ENCODE data around the gene PLCD4. TPM values are rescaled to one million over a fixed set of nuclear protein-coding genes. Genes with fewer than 3 reads are reported as not detected.

Gene PLCD4
- 1 to 10 TPM; 4.3 to 5.4 TPM for polyA plus RNA-seq

DNA sequence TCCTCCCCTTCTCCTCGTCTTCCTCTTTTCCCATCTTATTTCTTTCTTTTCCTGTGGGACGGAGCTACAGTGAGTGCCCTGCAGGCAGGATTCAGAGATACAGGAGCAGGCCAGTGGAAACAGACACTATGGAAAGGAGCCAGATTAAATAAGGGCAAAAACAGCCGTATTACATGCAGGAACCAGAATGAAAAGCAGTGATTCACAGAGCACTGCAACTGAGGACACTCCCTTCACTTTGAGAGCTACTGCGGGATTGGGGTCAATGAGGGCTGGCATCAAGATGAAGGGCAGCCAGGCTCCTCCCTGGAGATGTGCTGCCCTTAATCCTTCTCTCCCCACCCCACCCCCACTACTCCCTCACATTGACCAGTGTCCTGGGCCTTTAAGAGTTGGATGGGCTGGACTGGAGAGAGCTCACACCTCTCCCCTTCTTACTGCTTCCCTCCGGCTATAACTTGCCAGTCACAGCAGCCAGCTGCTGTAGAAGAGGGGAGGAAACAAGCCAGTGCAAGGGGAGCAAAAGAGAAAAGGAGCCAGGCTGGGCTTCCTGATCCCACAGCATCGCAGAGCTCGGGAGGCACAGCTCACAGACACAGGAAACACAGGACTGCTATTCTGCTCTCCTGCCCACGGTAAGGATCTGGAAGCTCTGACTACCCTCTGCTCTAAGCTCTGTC lies at the start of gene PLCD4:
Gene PLCD4 (plus strand): TSS at position 464 of the 680 bp plus-strand sequence. CDS start 7,841 bp downstream, outside the sequence.
- peak within 1 kb of the TSS; percentile 4 to 38 for H3K4me3 ChIP-seq (ENCODE audit: low read depth in 1 of 2, low read length in 2 of 2)
- no peaks in the 10 kb centered on the region for H3K27me3 ChIP-seq (ENCODE audit: control insufficient read depth in 1 of 2, insufficient read depth in 2 of 2, low read length in 2 of 2)
- WGBS, 2 donors: 9 to 13% methylated on average over 8 of the region's 8 CpGs
- H3K27ac ChIP-seq (ENCODE audit: low read depth in 2 of 2, low read length in 1 of 2): peak within 1 kb of the TSS; percentile 39 to 66
- H3K4me1 ChIP-seq (ENCODE audit: control insufficient read depth in 2 of 2, insufficient read depth in 2 of 2, low read length in 1 of 2): no peaks in the 10 kb centered on the region
- H3K36me3 ChIP-seq (ENCODE audit: control insufficient read depth in 2 of 2, insufficient read depth in 2 of 2, low read length in 1 of 2): no peaks in the 10 kb centered on the region
- H3K9me3 ChIP-seq (ENCODE audit: control insufficient read depth in 2 of 2, insufficient read depth in 1 of 2, low read depth in 1 of 2, low read length in 1 of 2): peaks cover 0 to 4% of the 10 kb centered on the region in 2 donors

DNA sequence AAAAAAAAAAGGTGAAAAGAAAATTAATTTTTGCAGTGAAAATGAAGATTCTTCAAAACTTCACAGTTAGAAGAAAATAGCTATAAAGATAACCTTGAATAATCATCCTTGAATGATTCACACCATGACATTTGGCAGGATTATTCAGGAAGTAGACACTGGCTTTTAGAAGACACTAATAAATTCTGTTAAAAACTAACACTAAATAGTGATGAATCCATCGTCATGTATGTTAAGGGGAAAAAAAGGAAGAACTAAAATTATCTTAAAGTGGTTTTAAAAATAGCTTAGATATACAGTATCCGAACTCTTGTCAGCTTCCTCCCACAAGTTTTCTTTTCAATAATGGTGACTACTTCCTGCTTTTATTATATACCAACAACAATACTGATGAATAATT lies 49.8 kb upstream of the PLCD4 start:
- no peak overlapping the region for H3K27ac ChIP-seq (ENCODE audit: low read depth in 2 of 2, low read length in 1 of 2)
- H3K36me3 ChIP-seq (ENCODE audit: control insufficient read depth in 2 of 2, insufficient read depth in 2 of 2, low read length in 1 of 2): peaks cover 0 to 5% of the 10 kb centered on the region in 2 donors
- 56 to 81% methylated on average over 2 of the region's 2 CpGs for WGBS, 2 donors

DNA sequence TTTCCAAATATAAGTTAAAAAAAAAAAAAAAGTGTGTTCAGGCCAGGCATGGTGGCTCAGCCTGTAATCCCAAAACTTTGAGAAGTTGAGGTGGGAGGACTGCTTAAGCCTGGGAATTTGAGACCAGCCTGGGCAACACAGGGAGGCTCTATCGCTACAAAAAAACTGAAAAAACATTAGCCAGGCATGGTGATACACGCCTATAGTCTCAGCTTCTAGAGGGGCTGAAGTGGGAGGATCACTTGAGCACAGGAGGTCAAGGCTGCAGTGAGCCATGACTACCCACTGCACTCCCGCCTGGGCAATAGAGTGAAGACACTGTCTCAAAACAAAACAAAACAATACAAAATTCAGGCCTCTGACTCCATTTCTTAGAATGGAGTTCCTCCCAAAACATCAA lies 48.7 kb upstream of the PLCD4 start:
- Histone ChIP-seq H3K9me3 (ENCODE audit: control insufficient read depth in 2 of 2, insufficient read depth in 1 of 2, low read depth in 1 of 2, low read length in 1 of 2) (no peaks in the 10 kb centered on the region), H3K4me1 (ENCODE audit: control insufficient read depth in 2 of 2, insufficient read depth in 2 of 2, low read length in 1 of 2) (no peaks in the 10 kb centered on the region), H3K27ac (ENCODE audit: low read depth in 2 of 2, low read length in 1 of 2) (no peak overlapping the region), H3K4me3 (ENCODE audit: low read depth in 1 of 2, low read length in 2 of 2) (no peak overlapping the region), H3K36me3 (ENCODE audit: control insufficient read depth in 2 of 2, insufficient read depth in 2 of 2, low read length in 1 of 2) (peaks cover 0 to 5% of the 10 kb centered on the region in 2 donors), H3K27me3 (ENCODE audit: control insufficient read depth in 1 of 2, insufficient read depth in 2 of 2, low read length in 2 of 2) (no peaks in the 10 kb centered on the region)
- 91 to 94% methylated on average over 3 of the region's 3 CpGs for WGBS, 2 donors

More for the DNA sequence above, 49.8 kb upstream of the PLCD4 start:
- Histone ChIP-seq H3K9me3 (ENCODE audit: control insufficient read depth in 2 of 2, insufficient read depth in 1 of 2, low read depth in 1 of 2, low read length in 1 of 2) (no peaks in the 10 kb centered on the region), H3K4me1 (ENCODE audit: control insufficient read depth in 2 of 2, insufficient read depth in 2 of 2, low read length in 1 of 2) (no peaks in the 10 kb centered on the region), H3K4me3 (ENCODE audit: low read depth in 1 of 2, low read length in 2 of 2) (no peak overlapping the region), H3K27me3 (ENCODE audit: control insufficient read depth in 1 of 2, insufficient read depth in 2 of 2, low read length in 2 of 2) (no peaks in the 10 kb centered on the region)

DNA sequence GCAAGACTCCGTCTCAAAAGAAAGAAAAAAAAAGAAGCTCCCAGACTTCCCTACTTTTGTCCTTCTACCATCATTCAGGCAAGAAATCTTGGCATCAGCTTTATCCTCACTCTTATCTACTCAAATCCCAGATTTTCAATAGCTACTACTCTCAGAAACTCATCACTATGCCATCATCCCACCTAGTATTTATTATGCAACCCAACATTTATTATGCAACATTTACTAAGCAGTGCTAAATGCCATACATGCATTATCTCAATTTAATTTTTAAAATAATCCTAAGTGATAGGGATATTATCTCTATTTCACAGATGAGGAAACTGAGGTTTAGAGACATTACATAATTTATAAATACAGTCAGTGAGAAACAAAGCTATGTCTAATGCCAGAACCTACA lies 43.6 kb upstream of the PLCD4 start:
- 93 to 100% methylated on average over 1 of the region's 1 CpG for WGBS, 2 donors
- Histone ChIP-seq H3K36me3 (ENCODE audit: control insufficient read depth in 2 of 2, insufficient read depth in 2 of 2, low read length in 1 of 2) (no peaks in the 10 kb centered on the region), H3K27ac (ENCODE audit: low read depth in 2 of 2, low read length in 1 of 2) (no peak overlapping the region), H3K27me3 (ENCODE audit: control insufficient read depth in 1 of 2, insufficient read depth in 2 of 2, low read length in 2 of 2) (no peaks in the 10 kb centered on the region), H3K4me1 (ENCODE audit: control insufficient read depth in 2 of 2, insufficient read depth in 2 of 2, low read length in 1 of 2) (peaks cover 0 to 3% of the 10 kb centered on the region in 2 donors), H3K4me3 (ENCODE audit: low read depth in 1 of 2, low read length in 2 of 2) (no peak overlapping the region), H3K9me3 (ENCODE audit: control insufficient read depth in 2 of 2, insufficient read depth in 1 of 2, low read depth in 1 of 2, low read length in 1 of 2) (no peaks in the 10 kb centered on the region)

DNA sequence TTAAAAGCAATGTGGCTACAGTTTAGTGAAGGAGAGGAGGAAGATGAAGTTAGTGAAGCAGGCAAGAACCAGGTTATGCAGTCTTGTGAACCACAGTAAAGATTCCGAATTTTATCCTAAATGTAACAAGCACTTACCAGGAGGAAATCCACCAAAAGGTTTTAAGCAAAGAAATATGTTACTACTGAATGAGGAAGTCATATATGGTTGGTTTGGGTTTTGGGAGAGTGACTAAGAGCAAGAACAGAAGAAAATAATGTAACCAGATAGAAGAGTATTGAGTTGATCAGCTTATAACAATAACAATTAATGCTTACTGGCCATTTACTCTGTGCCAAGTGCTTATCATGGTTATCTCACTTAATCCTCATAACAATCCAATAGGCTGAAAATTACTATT lies 41.4 kb upstream of the PLCD4 start:
- Histone ChIP-seq H3K27me3 (ENCODE audit: control insufficient read depth in 1 of 2, insufficient read depth in 2 of 2, low read length in 2 of 2) (no peaks in the 10 kb centered on the region), H3K27ac (ENCODE audit: low read depth in 2 of 2, low read length in 1 of 2) (no peak overlapping the region), H3K4me3 (ENCODE audit: low read depth in 1 of 2, low read length in 2 of 2) (no peak overlapping the region), H3K9me3 (ENCODE audit: control insufficient read depth in 2 of 2, insufficient read depth in 1 of 2, low read depth in 1 of 2, low read length in 1 of 2) (no peaks in the 10 kb centered on the region), H3K36me3 (ENCODE audit: control insufficient read depth in 2 of 2, insufficient read depth in 2 of 2, low read length in 1 of 2) (no peaks in the 10 kb centered on the region), H3K4me1 (ENCODE audit: control insufficient read depth in 2 of 2, insufficient read depth in 2 of 2, low read length in 1 of 2) (peaks cover 0 to 3% of the 10 kb centered on the region in 2 donors)
- WGBS, 2 donors: 75 to 91% methylated on average over 1 of the region's 1 CpG

DNA sequence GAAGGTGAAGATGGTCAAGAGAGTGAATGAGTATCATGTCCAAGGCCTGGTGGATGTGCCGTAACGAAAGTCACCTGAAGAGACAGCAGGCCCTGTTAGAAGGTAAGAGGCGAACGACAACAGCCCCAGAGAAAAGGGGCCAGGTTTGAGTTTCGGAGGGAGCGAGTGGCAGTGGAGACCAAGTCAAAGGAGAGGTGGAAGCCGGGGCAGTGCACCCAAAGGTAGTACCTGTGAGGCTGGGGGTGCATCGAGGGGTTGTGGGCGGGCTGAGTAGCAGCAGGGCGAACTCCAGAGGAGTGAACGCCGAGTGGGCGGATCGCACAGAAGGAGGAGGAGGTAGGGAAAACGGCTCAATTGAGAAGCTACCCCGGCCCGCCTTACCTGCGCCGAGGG lies 39.9 kb upstream of the PLCD4 start:
- H3K9me3 ChIP-seq (ENCODE audit: control insufficient read depth in 2 of 2, insufficient read depth in 1 of 2, low read depth in 1 of 2, low read length in 1 of 2): no peaks in the 10 kb centered on the region
- peak overlapping the region; percentile 70 to 98 for H3K4me3 ChIP-seq (ENCODE audit: low read depth in 1 of 2, low read length in 2 of 2)
- no peaks in the 10 kb centered on the region for H3K36me3 ChIP-seq (ENCODE audit: control insufficient read depth in 2 of 2, insufficient read depth in 2 of 2, low read length in 1 of 2)
- peak overlapping the region; percentile 90 to 98 for H3K27ac ChIP-seq (ENCODE audit: low read depth in 2 of 2, low read length in 1 of 2)
- H3K4me1 ChIP-seq (ENCODE audit: control insufficient read depth in 2 of 2, insufficient read depth in 2 of 2, low read length in 1 of 2): peaks cover 0 to 3% of the 10 kb centered on the region in 2 donors
- no peaks in the 10 kb centered on the region for H3K27me3 ChIP-seq (ENCODE audit: control insufficient read depth in 1 of 2, insufficient read depth in 2 of 2, low read length in 2 of 2)
- 0 to 1% methylated on average over 19 of the region's 19 CpGs for WGBS, 2 donors

DNA sequence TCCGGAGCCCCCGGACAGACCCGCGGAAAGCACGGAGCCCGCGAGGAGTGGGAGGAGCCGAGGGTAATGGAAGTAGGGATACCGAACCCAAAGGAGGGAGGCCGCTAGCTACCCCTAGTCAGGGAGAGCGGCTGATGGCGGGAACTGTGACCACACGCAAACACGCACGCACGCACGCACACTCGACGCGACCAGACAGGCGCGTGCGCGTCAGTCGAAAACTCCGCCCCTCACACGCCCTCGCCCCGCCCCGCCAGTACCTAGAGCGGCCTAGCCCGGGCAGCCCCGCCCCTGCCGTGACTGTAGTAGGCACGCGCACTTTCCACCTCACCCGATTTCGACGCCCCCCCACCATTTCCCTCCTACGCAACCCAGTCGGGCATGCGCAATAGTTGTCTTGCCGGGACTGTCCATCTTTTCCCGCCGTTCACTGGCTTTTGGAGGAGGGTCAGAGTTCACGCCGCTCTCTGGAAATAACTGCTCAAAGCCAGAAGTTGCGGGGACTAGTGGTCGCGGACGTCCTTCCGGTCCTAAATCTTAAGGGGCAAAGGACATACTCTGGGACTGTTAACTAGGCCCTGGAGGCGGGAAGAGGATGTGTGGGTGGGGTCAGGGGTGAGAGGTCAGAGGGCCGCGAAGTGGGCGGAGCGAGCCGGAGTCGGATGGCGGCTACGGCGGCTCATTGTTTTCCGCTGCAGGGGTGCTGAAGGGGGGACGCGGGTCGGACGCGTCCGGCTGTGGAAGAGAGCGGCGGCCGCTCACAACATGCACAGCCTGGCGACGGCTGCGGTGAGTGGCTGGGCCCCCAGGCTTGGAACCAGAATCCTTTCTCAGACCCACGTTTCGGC lies 39.3 kb upstream of the PLCD4 start, which contains the start of the genes CNOT9 and USP37:
Gene CNOT9 (plus strand): TSS at position 650 of the 848 bp plus-strand sequence. CDS start 116 bp downstream, at position 766.
Gene USP37 (minus strand): TSS at position 162 of the 848 bp plus-strand sequence. CDS start 9,698 bp downstream, outside the sequence.
- no peaks in the 10 kb centered on the region for H3K9me3 ChIP-seq (ENCODE audit: control insufficient read depth in 2 of 2, insufficient read depth in 1 of 2, low read depth in 1 of 2, low read length in 1 of 2)
- H3K4me3 ChIP-seq (ENCODE audit: low read depth in 1 of 2, low read length in 2 of 2): peak within 1 kb of the TSS; percentile 90 to 98
- peaks cover 0 to 3% of the 10 kb centered on the region in 2 donors for H3K4me1 ChIP-seq (ENCODE audit: control insufficient read depth in 2 of 2, insufficient read depth in 2 of 2, low read length in 1 of 2)
- 0 to 1% methylated on average over 70 to 77 of the region's 77 CpGs for WGBS, 2 donors
- H3K27ac ChIP-seq (ENCODE audit: low read depth in 2 of 2, low read length in 1 of 2): peak within 1 kb of the TSS; percentile 90 to 98
- H3K36me3 ChIP-seq (ENCODE audit: control insufficient read depth in 2 of 2, insufficient read depth in 2 of 2, low read length in 1 of 2): no peaks in the 10 kb centered on the region
- no peaks in the 10 kb centered on the region for H3K27me3 ChIP-seq (ENCODE audit: control insufficient read depth in 1 of 2, insufficient read depth in 2 of 2, low read length in 2 of 2)

DNA sequence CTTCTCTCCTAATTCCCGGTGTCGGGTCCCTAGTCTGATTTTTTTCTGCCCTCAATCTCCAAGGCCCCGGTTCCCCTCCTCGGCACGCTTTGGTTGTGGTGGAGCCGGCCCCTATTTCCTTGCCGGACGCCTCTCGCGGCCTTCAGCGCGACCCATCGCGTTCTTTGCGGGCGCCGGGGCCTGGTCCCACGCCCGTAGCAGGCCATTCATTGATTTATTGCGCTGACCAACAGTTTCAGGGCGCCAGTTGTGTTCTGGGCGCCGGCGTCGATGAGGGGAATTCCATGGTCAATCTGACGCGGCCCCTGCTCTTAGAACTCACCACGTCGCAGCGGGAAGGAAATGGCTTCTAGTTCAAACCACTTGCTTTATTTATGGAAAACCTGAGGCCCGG lies 38.7 kb upstream of the PLCD4 start:
- Histone ChIP-seq H3K4me1 (ENCODE audit: control insufficient read depth in 2 of 2, insufficient read depth in 2 of 2, low read length in 1 of 2) (peaks cover 0 to 3% of the 10 kb centered on the region in 2 donors), H3K4me3 (ENCODE audit: low read depth in 1 of 2, low read length in 2 of 2) (peak overlapping the region; percentile 90 to 98), H3K36me3 (ENCODE audit: control insufficient read depth in 2 of 2, insufficient read depth in 2 of 2, low read length in 1 of 2) (no peaks in the 10 kb centered on the region), H3K27me3 (ENCODE audit: control insufficient read depth in 1 of 2, insufficient read depth in 2 of 2, low read length in 2 of 2) (no peaks in the 10 kb centered on the region), H3K9me3 (ENCODE audit: control insufficient read depth in 2 of 2, insufficient read depth in 1 of 2, low read depth in 1 of 2, low read length in 1 of 2) (no peaks in the 10 kb centered on the region), H3K27ac (ENCODE audit: low read depth in 2 of 2, low read length in 1 of 2) (peak overlapping the region; percentile 90 to 96)
- 0% methylated on average over 31 of the region's 31 CpGs for WGBS, 2 donors

DNA sequence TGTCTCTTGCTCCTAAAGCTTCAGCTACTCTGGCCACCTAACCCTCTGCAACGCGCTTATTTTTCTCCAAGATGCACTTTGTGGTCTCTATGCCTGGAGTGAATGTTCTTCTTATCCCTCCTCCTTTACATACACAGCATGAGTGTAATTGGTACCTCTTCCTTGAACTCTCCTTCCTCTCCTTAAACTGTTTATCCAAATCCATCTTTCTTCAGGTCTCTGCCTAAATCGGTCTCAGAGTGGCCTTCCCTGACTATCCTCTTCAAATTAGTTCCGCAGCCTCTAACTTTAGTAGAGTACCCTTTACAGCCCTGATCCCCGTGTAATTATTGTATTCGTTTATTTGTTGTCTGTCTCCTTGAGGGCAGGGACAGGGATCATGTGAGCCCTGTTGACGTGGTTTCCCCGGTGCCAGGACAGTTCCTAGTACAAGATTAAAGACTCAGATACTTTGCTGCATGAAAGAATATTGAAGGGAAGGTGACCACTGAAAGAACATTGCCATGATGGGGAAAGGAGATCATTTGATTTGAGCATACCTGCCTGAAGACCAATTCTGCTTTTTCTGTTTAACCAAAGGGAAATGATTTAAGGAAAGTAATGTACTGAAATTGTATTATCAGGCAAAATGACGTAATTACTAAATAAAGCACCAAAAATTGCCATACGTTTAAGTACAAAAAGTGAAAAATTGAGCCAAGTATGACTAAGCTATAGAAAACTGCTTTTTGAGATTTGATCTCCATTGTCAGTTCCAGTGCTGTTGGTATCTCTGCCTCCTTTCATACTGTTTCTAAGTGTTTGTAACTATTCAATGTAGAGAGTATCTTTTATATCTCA lies 37.8 kb upstream of the PLCD4 start:
- 5 to 6% methylated on average over 10 of the region's 10 CpGs for WGBS, 2 donors
- Histone ChIP-seq H3K4me3 (ENCODE audit: low read depth in 1 of 2, low read length in 2 of 2) (peak overlapping the region; percentile 90 to 98), H3K4me1 (ENCODE audit: control insufficient read depth in 2 of 2, insufficient read depth in 2 of 2, low read length in 1 of 2) (peaks cover 0 to 3% of the 10 kb centered on the region in 2 donors)

More for the DNA sequence above, 37.8 kb upstream of the PLCD4 start:
- Histone ChIP-seq H3K36me3 (ENCODE audit: control insufficient read depth in 2 of 2, insufficient read depth in 2 of 2, low read length in 1 of 2) (no peaks in the 10 kb centered on the region), H3K27ac (ENCODE audit: low read depth in 2 of 2, low read length in 1 of 2) (peak overlapping the region; percentile 68 to 90), H3K27me3 (ENCODE audit: control insufficient read depth in 1 of 2, insufficient read depth in 2 of 2, low read length in 2 of 2) (no peaks in the 10 kb centered on the region), H3K9me3 (ENCODE audit: control insufficient read depth in 2 of 2, insufficient read depth in 1 of 2, low read depth in 1 of 2, low read length in 1 of 2) (no peaks in the 10 kb centered on the region)

Data from esophagus (tissue), 2 donors.